Stimulated activated naive CD8-positive, alpha-beta T cell treated with anti-CD3 and anti-CD28 coated beads, Interleukin-15, amount 100 ng/mL, for 72 hours (primary cell): ENCODE results near the gene SLC49A3.

Experiments used
- ATAC-seq: fragments of 150-1000 bp; cut with Tn5 transposase; 2 replicates; pipeline ENCODE4 v1.10.0; 2021; ENCODE audit warnings: mild to moderate bottlenecking, moderate library complexity
- DNase-seq, 2 donors: peaks; one replicate each; pipeline ENCODE4 v3.0.0; 2021 to 2022
- H3K27ac Mint-ChIP-seq, 2 donors: one replicate each; pipeline ENCODE4 v1.8.0; 2022; ENCODE audit warnings: mild to moderate bottlenecking in 2 of 2, mixed read lengths in 2 of 2, moderate library complexity in 2 of 2
- H3K27me3 Mint-ChIP-seq: one replicate; pipeline ENCODE4 v1.8.0; 2022; ENCODE audit warnings: mixed read lengths
- H3K4me1 Mint-ChIP-seq: one replicate; pipeline ENCODE4 v1.8.0; 2022; ENCODE audit warnings: mild to moderate bottlenecking, mixed read lengths
- H3K4me3 Mint-ChIP-seq, 2 donors: one replicate each; pipeline ENCODE4 v1.8.0; 2022; ENCODE audit warnings: mild to moderate bottlenecking in 2 of 2, mixed read lengths in 2 of 2, moderate library complexity in 1 of 2
- H3K9me3 Mint-ChIP-seq, 2 donors: one replicate each; pipeline ENCODE4 v1.8.0; 2022; ENCODE audit warnings: mixed read lengths in 2 of 2

The SLC49A3 gene

GRCh38 chr4:680928-681645 is 7.9 kb downstream of the SLC49A3 start:
- H3K4me3 Mint-ChIP-seq: peak overlapping the region; percentile 67 to 76
- peak overlapping the region; percentile 34 to 46 for H3K27ac Mint-ChIP-seq
- no peaks in the 10 kb centered on the region for H3K9me3 Mint-ChIP-seq
- H3K4me1 Mint-ChIP-seq: peaks cover 43% of the 10 kb centered on the region
- peak; percentile 60 to 75 for DNase-seq
- peak; percentile 68 for ATAC-seq
- peaks cover 17% of the 10 kb centered on the region for H3K27me3 Mint-ChIP-seq

GRCh38 chr4:680551-680927 is 8.4 kb downstream of the SLC49A3 start:
- ATAC-seq (peak; percentile 31), DNase-seq (peak in 1 of 2 donors; percentile 40)
- peaks cover 15% of the 10 kb centered on the region for H3K27me3 Mint-ChIP-seq
- peak overlapping the region; percentile 42 to 46 for H3K27ac Mint-ChIP-seq
- no peaks in the 10 kb centered on the region for H3K9me3 Mint-ChIP-seq
- H3K4me1 Mint-ChIP-seq: peaks cover 49% of the 10 kb centered on the region
- H3K4me3 Mint-ChIP-seq: peak overlapping the region; percentile 67 to 76

GRCh38 chr4:680091-680490 is 8.9 kb downstream of the SLC49A3 start:
- DNase-seq (no peak), ATAC-seq (no peak)
- Mint-ChIP-seq H3K27me3 (peaks cover 10% of the 10 kb centered on the region), H3K4me1 (peaks cover 53% of the 10 kb centered on the region), H3K9me3 (no peaks in the 10 kb centered on the region), H3K4me3 (peak overlapping the region; percentile 67 to 76), H3K27ac (peak overlapping the region in 1 of 2 donors; percentile 66)

- no peaks in the 10 kb centered on the region for H3K9me3 Mint-ChIP-seq
- H3K4me1 Mint-ChIP-seq: peaks cover 54% of the 10 kb centered on the region
- DNase-seq (no peak), ATAC-seq (no peak)
- peaks cover 6% of the 10 kb centered on the region for H3K27me3 Mint-ChIP-seq
- peak overlapping the region; percentile 8 to 29 for H3K4me3 Mint-ChIP-seq
- H3K27ac Mint-ChIP-seq: peak overlapping the region in 1 of 2 donors; percentile 66
These were observed 9.3 kb downstream of the SLC49A3 start for GRCh38 chr4:679629-680028.

- H3K9me3 Mint-ChIP-seq: no peaks in the 10 kb centered on the region
- ATAC-seq: no peak
- peaks cover 6% of the 10 kb centered on the region for H3K27me3 Mint-ChIP-seq
- peaks cover 54% of the 10 kb centered on the region for H3K4me1 Mint-ChIP-seq
- no peak for DNase-seq
- H3K27ac Mint-ChIP-seq: no peak overlapping the region
- H3K4me3 Mint-ChIP-seq: no peak overlapping the region
These were observed 9.9 kb downstream of the SLC49A3 start for GRCh38 chr4:679104-679481.

- H3K27ac Mint-ChIP-seq: no peak overlapping the region
- peaks cover 6% of the 10 kb centered on the region for H3K27me3 Mint-ChIP-seq
- H3K9me3 Mint-ChIP-seq: no peaks in the 10 kb centered on the region
- ATAC-seq (no peak), DNase-seq (no peak)
- no peak overlapping the region for H3K4me3 Mint-ChIP-seq
- peaks cover 49% of the 10 kb centered on the region for H3K4me1 Mint-ChIP-seq
These were observed 10.4 kb downstream of the SLC49A3 start for GRCh38 chr4:678331-679103.

GRCh38 chr4:677431-678293 is 11.3 kb downstream of the SLC49A3 start:
- Mint-ChIP-seq H3K9me3 (no peaks in the 10 kb centered on the region), H3K4me1 (peaks cover 48% of the 10 kb centered on the region), H3K27ac (no peak overlapping the region), H3K4me3 (no peak overlapping the region), H3K27me3 (peaks cover 2% of the 10 kb centered on the region)
- ATAC-seq: no peak
- DNase-seq: no peak

GRCh38 chr4:676871-677235 is 12.1 kb downstream of the SLC49A3 start:
- Mint-ChIP-seq H3K4me3 (peak overlapping the region in 1 of 2 donors; percentile 72), H3K4me1 (peaks cover 47% of the 10 kb centered on the region)

GRCh38 chr4:675980-676870 is 12.7 kb downstream of the SLC49A3 start:
- peak overlapping the region; percentile 87 to 95 for H3K4me3 Mint-ChIP-seq
- DNase-seq (no peak), ATAC-seq (no peak)
- H3K27me3 Mint-ChIP-seq: no peaks in the 10 kb centered on the region
- H3K9me3 Mint-ChIP-seq: no peaks in the 10 kb centered on the region
- H3K4me1 Mint-ChIP-seq: peaks cover 47% of the 10 kb centered on the region
- H3K27ac Mint-ChIP-seq: peak overlapping the region in 1 of 2 donors; percentile 74

More at GRCh38 chr4:676871-677235, 12.1 kb downstream of the SLC49A3 start:
- no peak for DNase-seq
- Mint-ChIP-seq H3K27me3 (no peaks in the 10 kb centered on the region), H3K9me3 (no peaks in the 10 kb centered on the region), H3K27ac (peak overlapping the region in 1 of 2 donors; percentile 30)
- ATAC-seq: no peak

GRCh38 chr4:675036-675882 is 13.7 kb downstream of the SLC49A3 start:
- H3K27ac Mint-ChIP-seq: peak overlapping the region; percentile 94 to 98
- H3K9me3 Mint-ChIP-seq: no peaks in the 10 kb centered on the region
- no peaks in the 10 kb centered on the region for H3K27me3 Mint-ChIP-seq
- H3K4me3 Mint-ChIP-seq: peak overlapping the region; percentile 87 to 95
- DNase-seq (peak; percentile 46 to 63), ATAC-seq (peak; percentile 23)
- H3K4me1 Mint-ChIP-seq: peaks cover 39% of the 10 kb centered on the region

GRCh38 chr4:674172-675035 is 14.5 kb downstream of the SLC49A3 start, which contains the start of the genes ATP5ME and MYL5:
Gene ATP5ME (minus strand): TSS chr4:674276. CDS start chr4:674247, 29 bp downstream.
Gene MYL5 (plus strand): TSS chr4:674542. CDS start chr4:678027, 3,485 bp downstream.
- peak within 1 kb of the TSS; percentile 94 to 98 for H3K27ac Mint-ChIP-seq
- peak; percentile 94 for ATAC-seq

GRCh38 chr4:673349-674091 is 15.4 kb downstream of the SLC49A3 start:
- ATAC-seq (peak; percentile 4), DNase-seq (no peak)
- no peaks in the 10 kb centered on the region for H3K9me3 Mint-ChIP-seq
- H3K4me3 Mint-ChIP-seq: peak overlapping the region; percentile 89 to 93
- H3K27ac Mint-ChIP-seq: peak overlapping the region; percentile 85 to 89
- no peaks in the 10 kb centered on the region for H3K27me3 Mint-ChIP-seq
- H3K4me1 Mint-ChIP-seq: peaks cover 36% of the 10 kb centered on the region

More at GRCh38 chr4:674172-675035, 14.5 kb downstream of the SLC49A3 start, which contains the start of the genes ATP5ME and MYL5:
- Mint-ChIP-seq H3K4me3 (peak within 1 kb of the TSS; percentile 89 to 95), H3K9me3 (no peaks in the 10 kb centered on the region), H3K4me1 (peaks cover 36% of the 10 kb centered on the region), H3K27me3 (no peaks in the 10 kb centered on the region)
- DNase-seq: peak; percentile 98 to 99
